ENCODE results near the gene LARGE1.

The LARGE1 gene

GRCh38 chr22:33715237-33715985 is 204.9 kb downstream of the LARGE1 start:
- DNase-seq: no peak

- DNase-seq: no peak
These were observed 209.9 kb downstream of the LARGE1 start for GRCh38 chr22:33710326-33710725.

GRCh38 chr22:33707581-33707980 is 212.7 kb downstream of the LARGE1 start:
- no peak for DNase-seq

DNA sequence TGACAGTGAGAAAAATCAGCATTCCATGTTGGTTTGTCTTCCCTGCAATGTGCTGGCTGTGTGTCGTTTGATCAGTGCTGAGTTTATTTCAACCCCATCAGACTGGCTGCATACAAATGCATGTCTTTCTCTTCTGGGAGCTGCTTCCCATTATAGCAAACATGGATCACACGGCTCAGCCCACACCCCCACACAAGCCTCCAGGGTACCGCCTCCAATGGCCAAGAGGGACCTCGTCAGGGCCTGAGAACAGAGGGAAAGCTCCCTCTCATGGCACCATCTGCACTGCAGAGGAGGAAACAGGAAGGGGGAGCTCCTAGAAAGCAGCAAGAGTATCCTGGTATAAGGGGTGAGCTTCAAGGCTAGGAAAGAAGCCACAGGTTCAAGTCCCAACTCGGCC is 214.2 kb downstream of the LARGE1 start:
- DNase-seq: no peak

DNA sequence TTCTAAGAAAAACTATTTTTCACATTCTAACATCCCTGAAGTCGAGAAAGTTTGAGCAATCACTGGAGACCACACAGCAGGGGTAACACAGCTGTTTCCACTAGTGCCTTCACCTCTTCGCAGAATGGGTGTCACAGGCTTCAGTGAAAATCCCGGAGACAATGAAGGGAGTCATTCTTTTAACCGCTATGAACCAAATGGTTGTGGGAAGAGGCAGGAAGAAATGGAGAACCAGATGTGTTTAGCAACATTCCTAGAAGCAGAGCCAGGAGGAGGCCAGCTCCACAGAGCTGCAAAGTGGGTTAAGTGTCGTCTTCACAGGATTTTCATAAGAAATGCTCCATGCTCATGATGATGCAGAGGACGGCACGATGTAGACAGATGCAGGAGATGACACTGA is 221.1 kb downstream of the LARGE1 start:
- no peak for DNase-seq

DNA sequence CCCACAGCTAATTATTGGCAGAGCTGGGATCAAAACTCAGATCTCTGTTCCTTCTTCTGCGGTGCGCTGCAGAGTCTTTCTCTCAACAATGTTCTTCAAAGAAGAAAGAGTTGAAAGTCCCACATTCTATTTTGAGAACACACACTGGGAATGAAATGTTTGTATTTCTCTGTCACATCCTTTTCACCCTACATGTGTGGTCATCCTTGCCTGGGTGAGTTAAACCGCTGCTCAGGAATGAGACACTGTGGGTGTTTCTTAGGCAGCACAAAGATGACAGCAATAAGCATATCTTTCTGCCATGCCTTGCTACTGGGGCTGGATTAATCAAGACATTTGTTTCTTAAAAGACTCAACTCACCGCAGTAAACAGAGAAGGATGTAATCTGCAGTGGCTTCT is 222.6 kb downstream of the LARGE1 start:
- DNase-seq: no peak

GRCh38 chr22:33691057-33691630 is 229.1 kb downstream of the LARGE1 start:
- DNase-seq: no peak

DNA sequence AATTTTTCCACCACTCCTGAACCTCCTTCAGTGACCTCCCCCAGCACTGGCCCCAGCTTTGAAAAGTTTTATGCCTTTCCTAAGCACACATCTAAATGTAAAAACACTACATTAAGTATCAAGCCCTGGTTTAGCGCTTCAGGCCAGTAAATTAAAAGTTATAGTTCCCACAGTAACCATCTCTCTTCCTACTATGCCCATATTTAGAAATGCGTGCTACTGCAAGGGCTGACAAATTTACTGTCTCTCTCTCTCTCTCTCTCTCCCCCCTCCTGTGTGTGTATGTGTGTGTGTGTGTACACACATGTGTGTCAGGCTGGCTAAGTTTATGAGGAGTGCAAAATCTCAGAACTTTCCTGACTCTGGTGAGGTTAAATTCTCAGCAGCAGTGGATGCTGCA is 231.4 kb downstream of the LARGE1 start:
- no peak for DNase-seq

GRCh38 chr22:33687464-33687863 is 232.8 kb downstream of the LARGE1 start:
- DNase-seq: no peak

GRCh38 chr22:33684087-33684486 is 236.2 kb downstream of the LARGE1 start:
- DNase-seq: no peak

DNA sequence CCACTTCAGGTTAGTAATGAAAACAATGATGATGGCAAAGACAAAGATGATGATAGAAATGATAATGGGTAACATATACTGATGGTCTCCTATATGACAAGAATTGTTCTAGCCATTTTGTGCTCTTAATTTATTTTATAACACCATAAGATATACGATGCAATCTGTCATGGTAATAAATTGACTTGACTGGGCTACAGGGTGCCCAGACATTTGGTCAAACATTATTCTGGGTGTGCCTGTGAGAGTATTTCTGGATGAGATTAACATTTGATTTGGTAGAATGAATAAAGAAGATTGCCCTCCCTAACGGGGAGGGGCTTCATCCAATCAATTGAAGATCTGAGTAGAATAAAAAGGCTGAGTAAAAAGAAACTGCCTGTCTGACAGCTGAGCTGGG is 237.3 kb downstream of the LARGE1 start:
- DNase-seq: no peak

DNA sequence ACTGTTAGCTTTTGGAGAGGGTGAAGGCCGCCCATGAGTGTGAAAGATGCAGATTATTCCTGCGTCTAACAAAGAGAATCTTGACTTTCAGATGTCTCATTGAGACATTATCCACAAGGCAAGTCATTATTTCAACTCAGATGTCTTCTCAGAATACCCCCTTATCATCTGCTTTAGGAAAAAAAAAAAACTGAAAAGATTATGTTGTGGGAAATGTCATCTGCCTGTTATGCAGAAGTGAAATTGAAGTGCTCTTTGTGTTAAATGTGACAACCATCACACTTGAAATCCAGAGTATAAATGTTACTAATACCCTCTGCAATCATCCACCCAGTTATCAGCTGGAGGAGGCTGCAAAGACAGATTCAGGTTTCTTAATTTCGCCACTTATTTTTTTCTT is 239.6 kb downstream of the LARGE1 start:
- no peak for DNase-seq

- DNase-seq: no peak
These were observed 241.8 kb downstream of the LARGE1 start for GRCh38 chr22:33678523-33678922.

DNA sequence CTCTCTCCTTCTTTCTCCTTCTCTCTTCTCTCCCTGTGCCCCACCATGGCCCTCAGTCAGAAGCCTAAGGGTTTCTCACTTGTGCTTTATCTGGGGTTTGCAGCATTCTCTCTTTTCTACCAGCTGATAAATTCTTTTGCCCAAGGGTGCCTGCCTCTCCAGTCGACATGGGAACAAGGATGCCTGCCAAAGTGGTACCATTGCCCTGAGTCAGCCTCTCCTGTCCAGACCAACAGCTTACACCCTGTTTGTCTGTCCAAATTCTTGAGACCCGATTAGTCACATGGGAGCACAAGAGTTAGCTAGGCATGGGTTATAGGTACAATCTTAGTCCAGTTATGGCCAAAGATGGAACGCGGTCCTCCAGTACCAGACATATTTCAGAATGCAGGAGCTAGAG is 242.7 kb downstream of the LARGE1 start:
- no peak for DNase-seq

GRCh38 chr22:33674357-33674756 is 245.9 kb downstream of the LARGE1 start:
- no peak for DNase-seq

DNA sequence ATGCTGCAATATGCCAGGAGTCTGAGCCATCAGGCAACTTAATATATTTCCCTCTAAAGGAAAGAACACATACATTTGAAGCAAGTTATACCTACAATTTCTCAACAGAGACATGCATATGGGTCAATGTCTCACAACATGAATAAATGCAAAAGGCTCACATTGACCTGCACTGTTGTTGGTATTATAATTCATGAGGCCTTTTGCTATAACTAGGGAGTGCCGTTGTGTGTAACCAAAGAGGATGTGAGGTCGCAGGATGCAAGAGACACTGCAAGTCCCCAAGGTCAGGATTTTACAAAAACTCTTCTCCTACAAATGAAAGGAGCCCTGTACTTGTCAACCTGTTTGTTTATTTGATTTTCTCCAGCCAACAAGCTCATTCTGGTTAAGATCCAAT is 250.5 kb downstream of the LARGE1 start:
- DNase-seq: no peak

DNA sequence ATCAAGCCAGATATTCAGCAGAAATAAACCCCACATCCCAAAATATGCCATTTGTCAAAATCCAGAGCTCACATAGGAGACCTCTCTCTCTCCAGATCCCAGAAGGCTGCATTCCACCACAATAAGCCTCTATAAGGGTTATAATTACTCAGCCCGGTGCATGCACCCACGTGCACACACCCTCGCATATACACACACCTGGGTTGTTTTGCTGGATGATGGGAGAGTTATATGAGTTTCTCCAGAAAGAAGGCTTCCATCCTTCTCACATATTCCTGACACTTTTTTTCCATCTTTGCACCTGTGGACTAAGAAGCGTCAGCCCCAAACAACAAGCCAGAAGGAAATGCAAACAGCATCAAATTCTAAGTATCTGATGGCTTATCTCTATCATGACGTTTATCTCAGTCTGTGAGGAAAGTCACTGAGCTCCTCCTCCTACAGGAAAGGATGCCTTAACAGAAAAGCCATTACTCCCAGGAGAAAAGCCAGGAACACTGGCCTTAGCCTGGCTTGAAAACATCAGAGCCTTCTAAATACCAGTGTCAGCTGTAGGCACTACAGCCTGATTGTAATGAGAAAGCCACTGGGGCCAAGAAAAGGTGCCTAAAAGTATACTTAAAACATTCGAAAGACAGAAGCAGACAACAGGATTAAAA is 253.2 kb downstream of the LARGE1 start:
- no peak for DNase-seq

- DNase-seq: no peak
These were observed 253.9 kb downstream of the LARGE1 start for GRCh38 chr22:33666279-33666960.

- no peak for DNase-seq
These were observed 260.8 kb downstream of the LARGE1 start for GRCh38 chr22:33659448-33659847.

GRCh38 chr22:33658775-33659174 is 261.5 kb downstream of the LARGE1 start:
- no peak for DNase-seq

GRCh38 chr22:33657670-33658069 is 262.6 kb downstream of the LARGE1 start:
- DNase-seq: no peak

- no peak for DNase-seq
These were observed 263.3 kb downstream of the LARGE1 start for GRCh38 chr22:33656808-33657628.
